ENCODE data around the gene MACROD1.

The MACROD1 gene

DNA sequence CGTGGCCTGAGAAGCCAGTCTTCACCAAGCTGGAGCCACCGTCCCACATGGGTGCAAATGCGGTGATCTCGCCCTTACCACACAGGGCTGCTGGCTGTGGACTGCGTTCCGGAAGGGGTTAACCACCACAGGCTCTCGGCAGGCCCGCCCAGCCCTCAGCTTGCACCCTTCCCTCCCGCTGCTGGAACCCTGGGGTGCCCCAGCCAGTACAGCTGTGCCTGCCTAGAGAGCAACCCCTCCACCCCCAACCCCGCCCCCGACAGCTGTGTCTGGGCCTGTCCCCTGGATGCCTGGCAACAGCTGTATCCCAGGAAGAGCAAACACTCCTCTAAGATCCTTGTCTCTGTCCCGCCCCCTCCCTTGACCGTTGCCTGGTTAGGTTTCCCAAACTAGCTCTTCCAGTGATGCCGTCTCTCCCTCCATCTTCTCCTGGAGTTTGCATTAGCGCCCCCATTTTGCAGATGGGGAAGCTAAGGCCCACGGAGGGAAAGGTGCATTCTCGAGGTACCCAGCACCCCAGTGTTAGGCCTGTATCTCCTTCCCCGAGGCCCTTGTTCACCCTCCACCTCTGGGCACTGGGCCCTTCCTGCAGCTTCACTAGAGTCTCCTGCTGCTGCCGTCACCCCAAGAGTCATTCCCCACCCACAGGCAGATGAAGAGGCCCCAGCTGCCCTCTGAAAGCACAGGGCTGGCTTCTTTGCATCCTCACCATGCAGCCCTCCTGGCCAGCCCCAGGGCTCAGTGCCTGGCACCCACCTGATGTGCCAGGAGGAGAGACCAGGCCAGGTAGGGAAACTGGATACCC lies 204.1 kb downstream of the MACROD1 start:
- Histone ChIP-seq H3K36me3 (ENCODE audit: insufficient read depth, low read length) (no peaks in the 10 kb centered on the region), H3K9me3 (ENCODE audit: control insufficient read depth, insufficient read depth, low read length) (no peaks in the 10 kb centered on the region), H3K4me1 (ENCODE audit: insufficient read depth, low read length) (no peaks in the 10 kb centered on the region; the same call in 1 of the 2 replicates), H3K9ac (ENCODE audit: low read depth, low read length) (no peak overlapping the region)

DNA sequence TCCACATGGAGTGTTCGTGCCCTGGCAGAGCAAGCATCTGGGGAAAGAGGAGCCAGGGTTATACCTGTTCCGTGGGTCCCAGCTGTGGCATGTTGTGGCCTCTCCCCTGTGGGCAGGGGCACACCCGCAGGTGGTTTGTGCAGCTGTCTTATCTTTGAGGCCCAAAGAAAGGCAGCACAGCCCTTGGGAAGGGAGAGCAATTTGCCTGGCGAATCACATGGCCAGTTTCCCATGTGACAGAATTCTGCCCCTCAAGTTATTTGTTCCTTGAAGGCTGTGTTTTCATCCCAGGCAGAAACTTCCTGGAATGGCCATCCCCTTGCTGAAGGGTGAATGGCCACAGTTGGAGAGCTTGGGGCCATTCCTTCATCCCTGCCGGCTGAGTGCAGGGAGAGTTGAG lies 207.9 kb downstream of the MACROD1 start:
- Histone ChIP-seq H3K36me3 (ENCODE audit: insufficient read depth, low read length) (peaks cover 8% of the 10 kb centered on the region; the same call in 1 of the 2 replicates), H3K4me1 (ENCODE audit: insufficient read depth, low read length) (no peaks in the 10 kb centered on the region; the same call in 1 of the 2 replicates), H3K9ac (ENCODE audit: low read depth, low read length) (no peak overlapping the region), H3K9me3 (ENCODE audit: control insufficient read depth, insufficient read depth, low read length) (no peaks in the 10 kb centered on the region)

DNA sequence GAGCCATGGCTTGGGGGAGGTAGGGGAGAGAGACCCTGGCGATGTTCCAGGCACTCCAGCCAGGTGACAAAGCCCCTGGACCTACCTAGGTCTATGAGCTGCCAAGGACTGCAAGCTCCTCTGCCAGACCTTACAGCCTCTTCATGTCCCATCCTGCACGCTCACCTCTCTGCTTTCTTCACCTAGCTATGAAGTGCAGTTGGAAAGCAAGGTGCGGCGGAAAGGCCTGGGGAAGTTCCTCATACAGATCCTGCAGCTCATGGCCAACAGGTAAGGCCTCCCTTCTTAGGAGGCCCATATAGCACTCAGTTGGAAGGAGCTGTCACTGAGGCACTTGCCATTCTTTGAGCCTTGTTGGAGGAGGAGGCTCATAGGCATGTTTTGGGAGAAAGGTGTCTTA lies 213.3 kb downstream of the MACROD1 start:
- Histone ChIP-seq H3K9me3 (ENCODE audit: control insufficient read depth, insufficient read depth, low read length) (no peaks in the 10 kb centered on the region), H3K36me3 (ENCODE audit: insufficient read depth, low read length) (peaks cover 8% of the 10 kb centered on the region; the same call in 1 of the 2 replicates), H3K9ac (ENCODE audit: low read depth, low read length) (no peak overlapping the region), H3K4me1 (ENCODE audit: insufficient read depth, low read length) (no peaks in the 10 kb centered on the region)

DNA sequence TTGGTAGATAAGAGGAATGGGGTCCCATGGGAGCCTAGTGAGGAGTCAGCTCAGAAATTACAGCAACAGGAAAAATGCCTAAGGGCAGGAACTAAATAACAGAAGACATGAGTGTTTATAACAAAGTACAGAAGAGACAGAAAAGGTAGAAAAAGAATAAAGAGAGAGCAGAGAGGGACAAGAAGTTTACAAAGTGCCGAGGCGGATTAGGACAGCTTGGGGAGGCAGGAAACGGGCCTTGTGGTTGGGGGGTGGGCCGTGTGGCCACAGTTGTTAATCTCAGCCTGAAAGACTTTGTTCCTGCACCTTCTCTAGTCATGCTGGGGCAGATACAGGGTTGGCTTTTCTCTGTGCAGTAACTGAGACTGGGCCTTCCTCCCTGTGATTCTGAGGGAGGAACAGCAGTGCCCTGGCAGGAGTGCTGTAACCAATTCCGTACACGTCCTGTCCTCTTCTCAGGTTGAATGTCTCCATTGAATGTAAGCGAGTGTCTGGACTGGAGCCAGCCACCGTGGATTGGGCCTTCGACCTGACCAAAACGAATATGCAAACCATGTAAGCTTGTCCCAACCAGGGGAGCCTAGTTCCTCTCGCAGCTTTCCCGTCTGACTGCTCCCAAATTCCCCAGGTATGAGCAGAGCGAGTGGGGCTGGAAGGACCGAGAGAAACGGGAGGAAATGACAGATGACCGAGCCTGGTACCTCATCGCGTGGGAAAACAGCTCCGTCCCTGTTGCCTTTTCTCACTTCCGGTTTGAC lies 214.0 kb downstream of the MACROD1 start:
- H3K9ac ChIP-seq (ENCODE audit: low read depth, low read length), result no peak overlapping the region
- H3K9me3 ChIP-seq (ENCODE audit: control insufficient read depth, insufficient read depth, low read length), result no peaks in the 10 kb centered on the region
- H3K36me3 ChIP-seq (ENCODE audit: insufficient read depth, low read length), result peaks cover 8% of the 10 kb centered on the region; the same call in 1 of the 2 replicates
- H3K4me1 ChIP-seq (ENCODE audit: insufficient read depth, low read length), result no peaks in the 10 kb centered on the region

Measured in ES-I3 (cell line).